KMS-11 (cell line): ENCODE data around the gene TAF4.

ENCODE experiments used
- H2AFZ ChIP-seq: fragments of 200-600 bp; sonication (generic); 2 replicates; pipeline ENCODE4 v1.6.1; 2016; ENCODE audit warnings: antibody characterized with exemption, mixed run types, low read depth
- H3K27ac ChIP-seq: fragments of 200-600 bp; sonication (generic); 2 replicates; pipeline ENCODE4 v1.6.1; 2016; ENCODE audit warnings: mild to moderate bottlenecking, mixed run types
- H3K27me3 ChIP-seq: fragments of 200-600 bp; sonication (generic); 2 replicates; pipeline ENCODE4 v1.6.1; 2017; ENCODE audit warnings: mild to moderate bottlenecking, low read depth, mixed run types, moderate library complexity; ENCODE audit not compliant: insufficient read depth
- H3K36me3 ChIP-seq: fragments of 200-600 bp; sonication (generic); 2 replicates; pipeline ENCODE4 v1.6.1; 2017; ENCODE audit warnings: mild to moderate bottlenecking, mixed run types; ENCODE audit not compliant: insufficient read depth
- H3K4me1 ChIP-seq: fragments of 200-600 bp; sonication (generic); 2 replicates; pipeline ENCODE4 v1.6.1; 2016; ENCODE audit warnings: mild to moderate bottlenecking, low read depth, mixed run types; ENCODE audit not compliant: poor library complexity, severe bottlenecking
- H3K4me2 ChIP-seq: fragments of 200-600 bp; sonication (generic); 2 replicates; pipeline ENCODE4 v1.7.0; 2016; ENCODE audit warnings: mild to moderate bottlenecking, mixed run types
- H3K4me3 ChIP-seq: fragments of 200-600 bp; sonication (generic); IDR thresholded peaks from 2 replicates; pipeline ENCODE4 v1.6.1; 2017; ENCODE audit warnings: low read depth, low read length, mixed read lengths; ENCODE audit not compliant: insufficient read depth
- H3K79me2 ChIP-seq: fragments of 200-600 bp; sonication (generic); 2 replicates; pipeline ENCODE4 v1.6.1; 2016; ENCODE audit warnings: low read depth, mixed run types; ENCODE audit not compliant: insufficient read depth
- H3K9ac ChIP-seq: fragments of 200-600 bp; sonication (generic); 2 replicates; pipeline ENCODE4 v1.6.1; 2016; ENCODE audit warnings: mild to moderate bottlenecking, mixed run types
- H4K20me1 ChIP-seq: fragments of 200-600 bp; sonication (generic); 2 replicates; pipeline ENCODE4 v1.6.1; 2016; ENCODE audit warnings: mild to moderate bottlenecking, mixed run types; ENCODE audit not compliant: insufficient read depth
- TF ChIP-seq, protein P1 (sequence below): fragments of 200-600 bp; sonication (generic); conservative IDR thresholded peaks from 2 replicates; pipeline ENCODE4 v1.6.1; 2017; ENCODE audit warnings: low read depth, mild to moderate bottlenecking, antibody characterized with exemption, low read length, moderate library complexity, mixed read lengths

TAF4 gene

DNA sequence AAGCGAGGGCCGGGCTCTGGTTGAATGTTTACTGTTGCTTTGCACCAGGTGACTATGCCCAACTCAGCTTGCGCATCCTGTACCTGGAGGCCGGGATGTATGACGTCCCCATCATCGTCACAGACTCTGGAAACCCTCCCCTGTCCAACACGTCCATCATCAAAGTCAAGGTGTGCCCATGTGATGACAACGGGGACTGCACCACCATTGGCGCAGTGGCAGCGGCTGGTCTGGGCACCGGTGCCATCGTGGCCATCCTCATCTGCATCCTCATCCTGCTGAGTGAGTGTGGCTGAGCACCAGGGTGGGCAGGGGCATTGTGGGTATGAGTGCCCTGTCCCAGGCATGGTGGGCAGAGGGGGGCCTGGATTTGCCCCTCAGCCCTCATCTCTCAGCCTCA lies 136.1 kb downstream of the TAF4 start:
- H3K4me3 ChIP-seq = no peak overlapping the region
- H3K4me2 ChIP-seq = no peak overlapping the region
- no peaks in the 10 kb centered on the region for H3K4me1 ChIP-seq
- peaks cover 62% of the 10 kb centered on the region; the same call in 1 of the 2 replicates for H3K27me3 ChIP-seq
- H2AFZ ChIP-seq = no peak overlapping the region
- no peak overlapping the region for H3K27ac ChIP-seq
- no peaks in the 10 kb centered on the region for H3K36me3 ChIP-seq
- H3K79me2 ChIP-seq = no peaks in the 10 kb centered on the region
- no peaks in the 10 kb centered on the region for H4K20me1 ChIP-seq
- H3K9ac ChIP-seq = no peak overlapping the region
- TF ChIP-seq, protein P1, sequence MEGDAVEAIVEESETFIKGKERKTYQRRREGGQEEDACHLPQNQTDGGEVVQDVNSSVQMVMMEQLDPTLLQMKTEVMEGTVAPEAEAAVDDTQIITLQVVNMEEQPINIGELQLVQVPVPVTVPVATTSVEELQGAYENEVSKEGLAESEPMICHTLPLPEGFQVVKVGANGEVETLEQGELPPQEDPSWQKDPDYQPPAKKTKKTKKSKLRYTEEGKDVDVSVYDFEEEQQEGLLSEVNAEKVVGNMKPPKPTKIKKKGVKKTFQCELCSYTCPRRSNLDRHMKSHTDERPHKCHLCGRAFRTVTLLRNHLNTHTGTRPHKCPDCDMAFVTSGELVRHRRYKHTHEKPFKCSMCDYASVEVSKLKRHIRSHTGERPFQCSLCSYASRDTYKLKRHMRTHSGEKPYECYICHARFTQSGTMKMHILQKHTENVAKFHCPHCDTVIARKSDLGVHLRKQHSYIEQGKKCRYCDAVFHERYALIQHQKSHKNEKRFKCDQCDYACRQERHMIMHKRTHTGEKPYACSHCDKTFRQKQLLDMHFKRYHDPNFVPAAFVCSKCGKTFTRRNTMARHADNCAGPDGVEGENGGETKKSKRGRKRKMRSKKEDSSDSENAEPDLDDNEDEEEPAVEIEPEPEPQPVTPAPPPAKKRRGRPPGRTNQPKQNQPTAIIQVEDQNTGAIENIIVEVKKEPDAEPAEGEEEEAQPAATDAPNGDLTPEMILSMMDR = no peak

DNA sequence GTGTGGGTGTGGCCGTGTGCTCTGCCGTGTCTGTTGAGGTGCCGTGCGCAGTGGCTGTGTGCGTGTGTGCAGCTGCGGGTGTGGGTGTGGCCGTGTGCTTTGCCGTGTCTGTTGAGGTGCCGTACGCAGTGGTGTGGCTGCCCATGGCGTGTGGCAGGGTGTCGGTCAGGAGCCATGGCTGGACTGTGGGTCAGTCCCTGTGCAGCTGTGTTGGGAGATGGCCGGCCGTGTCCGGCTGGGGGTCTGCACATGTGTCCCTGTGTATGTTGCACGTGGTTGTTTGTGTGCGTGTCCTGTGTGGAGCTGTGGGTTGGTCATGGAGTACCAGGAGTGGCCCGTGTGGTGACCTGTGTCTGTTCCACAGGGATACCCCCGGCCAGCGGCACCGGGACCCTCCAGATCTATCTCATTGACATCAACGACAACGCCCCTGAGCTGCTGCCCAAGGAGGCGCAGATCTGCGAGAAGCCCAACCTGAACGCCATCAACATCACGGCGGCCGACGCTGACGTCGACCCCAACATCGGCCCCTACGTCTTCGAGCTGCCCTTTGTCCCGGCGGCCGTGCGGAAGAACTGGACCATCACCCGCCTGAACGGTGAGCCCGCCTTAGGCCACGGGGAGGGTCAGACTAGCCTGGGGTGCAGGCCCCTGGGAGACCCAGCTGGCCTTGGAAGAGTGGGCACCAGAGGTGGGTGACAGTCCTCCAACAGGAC lies 137.7 kb downstream of the TAF4 start:
- Histone ChIP-seq H3K79me2 (no peaks in the 10 kb centered on the region), H2AFZ (no peak overlapping the region), H3K4me2 (no peak overlapping the region), H3K4me3 (no peak overlapping the region), H3K36me3 (no peaks in the 10 kb centered on the region), H3K4me1 (no peaks in the 10 kb centered on the region), H3K9ac (no peak overlapping the region), H3K27me3 (peaks cover 60% of the 10 kb centered on the region; the same call in 1 of the 2 replicates), H4K20me1 (no peaks in the 10 kb centered on the region), H3K27ac (no peak overlapping the region)
- TF ChIP-seq, protein P1 = no peak

DNA sequence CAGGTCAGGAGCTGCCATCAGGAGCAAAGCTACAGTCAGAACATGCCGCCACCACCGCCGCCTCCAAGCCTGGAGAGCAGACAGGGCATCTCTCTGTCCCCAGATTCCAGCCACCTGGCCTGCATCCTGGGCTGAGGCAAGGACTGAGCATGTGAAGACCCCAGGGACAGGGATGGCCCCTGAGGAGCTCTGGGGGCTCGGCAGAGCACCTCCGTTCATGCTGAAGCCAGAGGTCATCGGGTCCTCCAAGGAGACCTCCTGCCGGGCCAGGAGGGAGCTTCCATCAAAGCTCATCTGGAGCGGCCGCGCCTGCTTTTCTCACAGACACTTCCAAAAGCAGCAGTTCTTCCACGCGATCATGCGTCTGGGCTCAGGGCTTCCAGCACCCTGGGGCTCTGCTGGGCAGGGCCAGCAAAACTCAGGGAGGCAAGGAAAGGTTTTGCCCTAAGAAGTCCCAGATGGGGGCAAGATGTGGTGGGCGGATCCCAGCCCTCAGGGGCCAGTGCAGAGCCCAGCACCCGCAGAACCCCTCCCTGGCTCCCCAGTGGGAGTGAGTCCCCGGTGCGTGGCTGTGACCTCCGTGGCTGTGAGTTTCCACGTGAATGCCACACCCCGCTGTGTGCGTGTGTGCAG lies 138.4 kb downstream of the TAF4 start:
- Histone ChIP-seq H3K9ac (no peak overlapping the region), H4K20me1 (no peaks in the 10 kb centered on the region), H3K4me2 (no peak overlapping the region), H3K27me3 (peaks cover 59% of the 10 kb centered on the region; the same call in 1 of the 2 replicates), H3K36me3 (no peaks in the 10 kb centered on the region), H3K27ac (no peak overlapping the region), H3K4me3 (no peak overlapping the region), H2AFZ (no peak overlapping the region), H3K79me2 (no peaks in the 10 kb centered on the region), H3K4me1 (no peaks in the 10 kb centered on the region)
- TF ChIP-seq, protein P1 = no peak

DNA sequence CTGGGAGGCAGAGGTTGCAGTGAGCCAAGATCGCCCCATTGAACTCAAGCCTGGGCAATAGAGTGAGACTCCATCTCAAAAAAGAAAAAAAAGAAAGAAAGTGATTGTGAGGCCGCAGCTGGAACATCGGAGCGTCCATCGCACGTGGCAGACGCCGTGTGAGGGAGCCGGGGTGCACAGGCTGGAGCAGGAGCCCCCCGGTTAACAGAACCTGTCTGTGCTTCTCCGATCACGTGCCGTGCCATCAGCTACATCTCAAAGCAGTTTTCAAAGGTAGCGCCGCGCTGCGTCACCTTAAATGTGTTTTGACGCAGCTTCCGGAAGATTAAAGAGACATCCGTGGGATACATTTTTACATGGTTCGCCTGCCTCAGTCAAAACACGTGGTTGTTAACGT lies 138.9 kb downstream of the TAF4 start:
- Histone ChIP-seq H3K27me3 (peaks cover 55% of the 10 kb centered on the region; the same call in 1 of the 2 replicates), H3K79me2 (no peaks in the 10 kb centered on the region), H4K20me1 (no peaks in the 10 kb centered on the region)

More for the DNA sequence above, 138.9 kb downstream of the TAF4 start:
- H3K4me3 ChIP-seq = no peak overlapping the region
- H3K27ac ChIP-seq = no peak overlapping the region
- H3K9ac ChIP-seq = no peak overlapping the region
- TF ChIP-seq, protein P1 = no peak
- no peak overlapping the region for H2AFZ ChIP-seq
- H3K4me1 ChIP-seq = no peaks in the 10 kb centered on the region
- no peaks in the 10 kb centered on the region for H3K36me3 ChIP-seq
- H3K4me2 ChIP-seq = no peak overlapping the region
